ENCODE results near the gene EIF2AK3. TPM values are rescaled to one million over a fixed set of nuclear protein-coding genes. Genes with fewer than 3 reads are reported as not detected.
A peak's percentile ranks its signal among the peaks of the same experiment; 100 is the strongest.

Gene EIF2AK3
- total and polyA plus RNA-seq, 4 donors, result 4.0 to 25.3 (median 17.7) TPM

DNA sequence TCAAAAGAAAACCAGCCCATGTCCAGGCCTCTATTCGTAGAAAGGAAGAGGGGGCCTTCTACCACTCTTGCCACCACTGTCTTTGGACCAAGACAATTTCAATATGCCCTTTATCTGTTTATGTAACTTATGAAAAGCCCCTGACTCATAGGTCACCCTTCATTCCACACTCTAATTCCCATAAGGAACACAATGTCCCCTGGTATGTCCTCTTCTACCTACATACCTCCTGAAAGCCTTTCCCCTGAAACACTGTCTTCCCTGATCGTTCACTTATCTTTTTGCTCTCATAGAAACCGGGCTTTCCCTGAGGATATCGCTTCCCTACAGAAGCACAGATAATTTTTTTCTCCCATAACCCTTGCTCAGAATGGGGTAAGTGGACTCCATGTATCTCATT, 13.3 kb downstream of the EIF2AK3 start:
- ATAC-seq (ENCODE audit: low FRiP score) (no peak), DNase-seq (no peak)
- H3K36me3 ChIP-seq (ENCODE audit: control insufficient read depth in 1 of 2, insufficient read depth in 2 of 2, low read length in 1 of 2), result peaks cover 0 to 4% of the 10 kb centered on the region in 2 donors
- intact Hi-C loops (cut with DNase I), result no loop called here
- no peaks in the 10 kb centered on the region for H3K9me3 ChIP-seq (ENCODE audit: control insufficient read depth, low read length)
- H3K27me3 ChIP-seq (ENCODE audit: control insufficient read depth in 1 of 2, insufficient read depth in 2 of 2, low read length in 1 of 2), result no peaks in the 10 kb centered on the region
- no peak overlapping the region for H3K27ac ChIP-seq (ENCODE audit: low read depth in 1 of 2, low read length in 2 of 2)
- H3K4me3 ChIP-seq (ENCODE audit: low read length in 2 of 2), result no peak overlapping the region
- WGBS, 2 donors, result 89 to 94% methylated on average over 4 of the region's 4 CpGs
- peaks cover 0 to 9% of the 10 kb centered on the region in 2 donors for H3K4me1 ChIP-seq (ENCODE audit: control insufficient read depth in 1 of 2, insufficient read depth in 2 of 2, low read length in 2 of 2)

GRCh38 chr2:88608184-88608583, 19.1 kb downstream of the EIF2AK3 start:
- 66 to 73% methylated on average over 3 of the region's 3 CpGs for WGBS, 2 donors
- DNase-seq, result no peak
- Histone ChIP-seq H3K36me3 (ENCODE audit: control insufficient read depth in 1 of 2, insufficient read depth in 2 of 2, low read length in 1 of 2) (peaks cover 0 to 4% of the 10 kb centered on the region in 2 donors), H3K4me3 (ENCODE audit: low read length in 2 of 2) (no peak overlapping the region), H3K27ac (ENCODE audit: low read depth in 1 of 2, low read length in 2 of 2) (no peak overlapping the region), H3K4me1 (ENCODE audit: control insufficient read depth in 1 of 2, insufficient read depth in 2 of 2, low read length in 2 of 2) (peaks cover 0 to under 1% of the 10 kb centered on the region in 2 donors), H3K27me3 (ENCODE audit: control insufficient read depth in 1 of 2, insufficient read depth in 2 of 2, low read length in 1 of 2) (no peaks in the 10 kb centered on the region), H3K9me3 (ENCODE audit: control insufficient read depth, low read length) (no peaks in the 10 kb centered on the region)
- intact Hi-C loops (cut with DNase I), result no loop called here
- ATAC-seq (ENCODE audit: low FRiP score), result no peak

DNA sequence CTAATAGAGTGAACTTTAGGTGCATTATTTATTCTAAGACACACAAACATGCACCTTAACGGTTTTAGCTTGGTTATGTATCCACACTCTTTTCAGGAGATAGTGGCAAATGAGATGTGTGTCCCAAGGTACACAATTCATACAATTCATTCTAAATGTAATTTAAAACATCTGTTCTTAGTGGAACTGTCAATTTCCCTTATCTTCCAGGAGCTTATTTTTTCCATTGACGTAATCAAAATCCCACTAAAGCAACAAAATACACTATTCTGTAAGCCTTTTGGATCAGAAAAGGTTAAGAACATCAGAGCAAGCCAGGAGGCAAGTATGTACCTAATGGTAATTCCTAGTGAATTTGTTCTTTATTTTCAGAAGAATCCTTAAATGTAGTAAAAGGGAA, 19.8 kb downstream of the EIF2AK3 start:
- DNase-seq (no peak), ATAC-seq (ENCODE audit: low FRiP score) (no peak)
- Histone ChIP-seq H3K36me3 (ENCODE audit: control insufficient read depth in 1 of 2, insufficient read depth in 2 of 2, low read length in 1 of 2) (peaks cover 0 to 4% of the 10 kb centered on the region in 2 donors), H3K4me1 (ENCODE audit: control insufficient read depth in 1 of 2, insufficient read depth in 2 of 2, low read length in 2 of 2) (peaks cover 2 to 3% of the 10 kb centered on the region in 2 donors), H3K4me3 (ENCODE audit: low read length in 2 of 2) (no peak overlapping the region), H3K27ac (ENCODE audit: low read depth in 1 of 2, low read length in 2 of 2) (no peak overlapping the region), H3K9me3 (ENCODE audit: control insufficient read depth, low read length) (no peaks in the 10 kb centered on the region), H3K27me3 (ENCODE audit: control insufficient read depth in 1 of 2, insufficient read depth in 2 of 2, low read length in 1 of 2) (no peaks in the 10 kb centered on the region)
- intact Hi-C loops (cut with DNase I), result no loop called here
- 55 to 56% methylated on average over 2 of the region's 2 CpGs for WGBS, 2 donors

DNA sequence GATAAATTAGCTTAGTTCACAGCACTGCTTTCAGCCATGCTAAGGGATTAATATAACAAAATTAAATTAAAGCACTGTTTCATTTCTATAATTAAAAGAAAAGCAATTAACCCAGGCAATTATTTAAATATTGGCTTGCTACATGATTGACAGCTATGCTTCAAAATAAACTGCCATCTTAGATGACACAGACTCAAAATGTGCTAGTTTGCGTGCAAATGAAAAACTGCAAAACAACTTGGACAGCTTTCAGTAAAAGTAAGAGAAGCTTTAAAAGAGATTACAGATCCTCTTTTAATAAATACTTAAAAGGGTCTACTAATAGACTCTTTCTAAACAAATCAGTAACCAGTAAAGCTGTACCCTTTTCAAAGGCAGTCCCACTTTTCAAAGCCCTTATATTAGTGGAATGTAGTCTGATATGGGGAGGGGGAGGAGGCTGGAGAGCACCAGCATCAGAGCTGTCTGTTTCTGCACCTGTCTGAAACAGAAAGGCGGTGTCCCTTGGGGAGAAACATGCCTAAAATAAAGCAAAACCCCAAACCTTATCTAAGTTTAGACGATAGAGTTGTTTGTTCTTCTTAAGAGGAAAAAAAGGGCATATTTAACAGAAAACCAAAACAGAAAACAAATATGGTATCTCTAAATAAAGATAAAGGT, 20.8 kb downstream of the EIF2AK3 start:
- Histone ChIP-seq H3K9me3 (ENCODE audit: control insufficient read depth, low read length) (no peaks in the 10 kb centered on the region), H3K4me1 (ENCODE audit: control insufficient read depth in 1 of 2, insufficient read depth in 2 of 2, low read length in 2 of 2) (peaks cover 2 to 3% of the 10 kb centered on the region in 2 donors), H3K36me3 (ENCODE audit: control insufficient read depth in 1 of 2, insufficient read depth in 2 of 2, low read length in 1 of 2) (peaks cover 0 to 4% of the 10 kb centered on the region in 2 donors), H3K27ac (ENCODE audit: low read depth in 1 of 2, low read length in 2 of 2) (no peak overlapping the region), H3K4me3 (ENCODE audit: low read length in 2 of 2) (no peak overlapping the region), H3K27me3 (ENCODE audit: control insufficient read depth in 1 of 2, insufficient read depth in 2 of 2, low read length in 1 of 2) (no peaks in the 10 kb centered on the region)
- ATAC-seq (ENCODE audit: low FRiP score) (no peak), DNase-seq (no peak)
- 66 to 67% methylated on average over 3 of the region's 3 CpGs for WGBS, 2 donors
- intact Hi-C loops (cut with DNase I), result no loop called here

- intact Hi-C loops (cut with DNase I), result no loop called here
- no peak overlapping the region for H3K27ac ChIP-seq (ENCODE audit: low read depth in 1 of 2, low read length in 2 of 2)
- 35 to 39% methylated on average over 4 of the region's 4 CpGs for WGBS, 2 donors
- H3K4me1 ChIP-seq (ENCODE audit: control insufficient read depth in 1 of 2, insufficient read depth in 2 of 2, low read length in 2 of 2), result peaks cover 2 to 5% of the 10 kb centered on the region in 2 donors
- DNase-seq (no peak), ATAC-seq (ENCODE audit: low FRiP score) (no peak)
- no peaks in the 10 kb centered on the region for H3K9me3 ChIP-seq (ENCODE audit: control insufficient read depth, low read length)
- H3K4me3 ChIP-seq (ENCODE audit: low read length in 2 of 2), result no peak overlapping the region
- H3K27me3 ChIP-seq (ENCODE audit: control insufficient read depth in 1 of 2, insufficient read depth in 2 of 2, low read length in 1 of 2), result no peaks in the 10 kb centered on the region
- H3K36me3 ChIP-seq (ENCODE audit: control insufficient read depth in 1 of 2, insufficient read depth in 2 of 2, low read length in 1 of 2), result no peaks in the 10 kb centered on the region
Observed at GRCh38 chr2:88603146-88603545, 24.1 kb downstream of the EIF2AK3 start.

GRCh38 chr2:88602022-88602421, 25.2 kb downstream of the EIF2AK3 start:
- DNase-seq (no peak), ATAC-seq (ENCODE audit: low FRiP score) (no peak)
- Histone ChIP-seq H3K27ac (ENCODE audit: low read depth in 1 of 2, low read length in 2 of 2) (no peak overlapping the region), H3K27me3 (ENCODE audit: control insufficient read depth in 1 of 2, insufficient read depth in 2 of 2, low read length in 1 of 2) (no peaks in the 10 kb centered on the region), H3K4me1 (ENCODE audit: control insufficient read depth in 1 of 2, insufficient read depth in 2 of 2, low read length in 2 of 2) (peaks cover 2 to 5% of the 10 kb centered on the region in 2 donors), H3K36me3 (ENCODE audit: control insufficient read depth in 1 of 2, insufficient read depth in 2 of 2, low read length in 1 of 2) (no peaks in the 10 kb centered on the region), H3K4me3 (ENCODE audit: low read length in 2 of 2) (no peak overlapping the region), H3K9me3 (ENCODE audit: control insufficient read depth, low read length) (no peaks in the 10 kb centered on the region)
- intact Hi-C loops (cut with DNase I), result no loop called here
- WGBS, 2 donors, result 68 to 83% methylated on average over 4 of the region's 4 CpGs

DNA sequence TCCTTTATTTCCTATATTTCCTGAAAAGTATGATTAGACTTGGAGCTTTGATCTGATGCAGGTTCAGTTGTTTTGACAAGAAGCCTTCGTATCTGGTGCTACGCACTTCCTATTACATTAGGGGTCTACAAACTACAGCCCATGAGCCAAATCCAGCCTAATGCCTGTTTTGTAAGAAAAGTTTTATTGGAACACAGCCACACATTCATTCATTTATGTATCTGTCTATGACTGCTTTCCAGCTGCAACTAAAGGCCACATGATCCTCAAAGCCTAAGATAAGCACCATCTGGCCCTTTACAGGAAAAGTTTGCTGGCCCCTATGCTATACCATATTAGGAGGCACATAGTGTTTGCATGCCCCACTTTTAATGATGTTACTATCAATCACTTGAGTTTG, 26.0 kb downstream of the EIF2AK3 start:
- Histone ChIP-seq H3K27ac (ENCODE audit: low read depth in 1 of 2, low read length in 2 of 2) (peak overlapping the region in 1 of 2 donors; percentile 44), H3K4me1 (ENCODE audit: control insufficient read depth in 1 of 2, insufficient read depth in 2 of 2, low read length in 2 of 2) (peaks cover 2 to 5% of the 10 kb centered on the region in 2 donors), H3K27me3 (ENCODE audit: control insufficient read depth in 1 of 2, insufficient read depth in 2 of 2, low read length in 1 of 2) (no peaks in the 10 kb centered on the region), H3K36me3 (ENCODE audit: control insufficient read depth in 1 of 2, insufficient read depth in 2 of 2, low read length in 1 of 2) (no peaks in the 10 kb centered on the region), H3K9me3 (ENCODE audit: control insufficient read depth, low read length) (no peaks in the 10 kb centered on the region), H3K4me3 (ENCODE audit: low read length in 2 of 2) (no peak overlapping the region)
- WGBS, 2 donors, result 88 to 99% methylated on average over 2 of the region's 2 CpGs
- DNase-seq (no peak), ATAC-seq (ENCODE audit: low FRiP score) (no peak)
- intact Hi-C loops (cut with DNase I), result no loop called here

DNA sequence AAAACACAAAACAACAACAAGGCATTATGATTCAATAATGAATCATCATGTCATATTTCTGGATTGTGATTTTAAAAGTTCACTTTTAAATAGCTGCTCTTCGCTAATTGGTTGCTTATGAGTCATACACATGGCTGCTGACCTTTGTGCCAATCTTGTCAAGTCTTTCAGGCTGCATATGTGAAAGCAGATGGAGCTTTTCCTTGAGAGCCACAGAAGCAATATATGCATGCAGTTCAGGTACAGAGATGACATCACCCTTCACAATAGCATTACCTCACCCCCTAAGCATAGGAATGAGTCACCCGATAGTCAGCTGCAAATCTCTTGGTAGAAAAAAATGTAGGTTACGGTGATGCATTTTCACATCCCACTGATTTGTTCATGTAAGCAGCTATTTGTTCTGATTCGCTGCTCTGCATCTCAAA, 27.2 kb downstream of the EIF2AK3 start:
- no peaks in the 10 kb centered on the region for H3K27me3 ChIP-seq (ENCODE audit: control insufficient read depth in 1 of 2, insufficient read depth in 2 of 2, low read length in 1 of 2)
- no peak overlapping the region for H3K4me3 ChIP-seq (ENCODE audit: low read length in 2 of 2)
- no peaks in the 10 kb centered on the region for H3K9me3 ChIP-seq (ENCODE audit: control insufficient read depth, low read length)
- DNase-seq (no peak), ATAC-seq (ENCODE audit: low FRiP score) (peak; percentile 67)
- H3K4me1 ChIP-seq (ENCODE audit: control insufficient read depth in 1 of 2, insufficient read depth in 2 of 2, low read length in 2 of 2), result peaks cover 2 to 5% of the 10 kb centered on the region in 2 donors
- peak overlapping the region in 1 of 2 donors; percentile 57 for H3K27ac ChIP-seq (ENCODE audit: low read depth in 1 of 2, low read length in 2 of 2)
- WGBS, 2 donors, result 4 to 8% methylated on average over 4 of the region's 4 CpGs
- intact Hi-C loops (cut with DNase I), result no loop called here
- no peaks in the 10 kb centered on the region for H3K36me3 ChIP-seq (ENCODE audit: control insufficient read depth in 1 of 2, insufficient read depth in 2 of 2, low read length in 1 of 2)

- H3K4me3 ChIP-seq (ENCODE audit: low read length in 2 of 2), result no peak overlapping the region
- H3K27me3 ChIP-seq (ENCODE audit: control insufficient read depth in 1 of 2, insufficient read depth in 2 of 2, low read length in 1 of 2), result no peaks in the 10 kb centered on the region
- no peak for DNase-seq
- intact Hi-C loops (cut with DNase I), result no loop called here
- no peaks in the 10 kb centered on the region for H3K9me3 ChIP-seq (ENCODE audit: control insufficient read depth, low read length)
- H3K27ac ChIP-seq (ENCODE audit: low read depth in 1 of 2, low read length in 2 of 2), result no peak overlapping the region
- H3K36me3 ChIP-seq (ENCODE audit: control insufficient read depth in 1 of 2, insufficient read depth in 2 of 2, low read length in 1 of 2), result no peaks in the 10 kb centered on the region
- no peak for ATAC-seq (ENCODE audit: low FRiP score)
- WGBS, 2 donors, result 88 to 92% methylated on average over 2 of the region's 2 CpGs
- H3K4me1 ChIP-seq (ENCODE audit: control insufficient read depth in 1 of 2, insufficient read depth in 2 of 2, low read length in 2 of 2), result peaks cover 2 to 5% of the 10 kb centered on the region in 2 donors
Observed at GRCh38 chr2:88599527-88599926, 27.7 kb downstream of the EIF2AK3 start.

All from aorta (tissue), 5 donors.